CD4-positive, alpha-beta T cell treated with Interleukin-17A for 1 hour (primary cell): ENCODE data around the gene PDGFA.
"Not testable (repeated sequence)": the region's sequence is repeated elsewhere in the genome, so short reads cannot be mapped to it uniquely, and the experiment has no call there.

Source experiments
- DNase-seq: peaks from one replicate; pipeline ENCODE4 v3.0.0-alpha.2; 2020

PDGFA gene

GRCh38 chr7:519484-520390 is at the start of gene PDGFA:
PDGFA (minus strand) TSS chr7:519846; CDS start chr7:519001, 845 bp downstream.
- no peak for DNase-seq

- DNase-seq: no peak
These were observed 48.6 kb upstream of the PDGFA start for GRCh38 chr7:568031-568951.

DNA sequence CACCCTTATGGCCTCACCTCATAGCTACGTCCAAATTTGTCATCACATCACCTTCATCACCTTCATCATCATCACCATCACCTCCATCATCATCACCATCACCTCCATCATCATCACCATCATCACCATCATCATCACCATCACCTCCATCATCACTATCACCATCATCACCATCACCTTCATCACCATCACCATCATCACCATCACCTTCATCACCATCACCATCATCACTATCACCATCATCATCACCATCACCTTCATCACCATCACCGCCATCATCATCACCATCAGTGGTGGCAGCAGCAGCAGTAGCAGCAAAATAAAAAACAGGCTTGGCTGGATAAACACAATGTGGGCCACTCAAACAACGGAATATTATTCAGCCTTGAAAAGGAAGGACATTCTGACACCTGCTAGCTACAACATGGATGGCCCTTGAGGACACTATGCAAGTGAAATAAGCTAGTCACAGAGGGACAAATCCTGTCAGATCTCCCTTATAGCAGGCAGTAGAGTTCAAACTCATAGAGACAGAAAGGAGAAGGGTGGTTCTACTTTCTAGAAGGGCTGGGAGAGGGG is 47.7 kb upstream of the PDGFA start:
- no peak for DNase-seq

DNA sequence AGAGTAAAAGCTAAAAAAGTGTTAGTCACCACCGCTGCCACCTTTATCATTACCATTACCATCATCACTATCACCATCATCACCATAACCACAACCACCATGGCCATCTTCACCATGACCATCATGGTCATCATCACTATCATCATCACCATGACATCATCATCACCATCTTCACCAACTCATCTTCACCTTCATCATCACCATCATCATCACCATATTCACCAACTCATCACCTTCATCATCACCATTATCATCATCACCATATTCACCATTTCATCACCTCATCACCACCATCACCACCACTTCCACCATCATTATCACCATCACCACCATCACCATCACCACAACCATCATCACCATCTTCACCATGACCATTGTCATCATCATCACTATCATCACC is 46.5 kb upstream of the PDGFA start:
- no peak for DNase-seq

GRCh38 chr7:564176-564865 is 44.7 kb upstream of the PDGFA start:
- no peak for DNase-seq

DNA sequence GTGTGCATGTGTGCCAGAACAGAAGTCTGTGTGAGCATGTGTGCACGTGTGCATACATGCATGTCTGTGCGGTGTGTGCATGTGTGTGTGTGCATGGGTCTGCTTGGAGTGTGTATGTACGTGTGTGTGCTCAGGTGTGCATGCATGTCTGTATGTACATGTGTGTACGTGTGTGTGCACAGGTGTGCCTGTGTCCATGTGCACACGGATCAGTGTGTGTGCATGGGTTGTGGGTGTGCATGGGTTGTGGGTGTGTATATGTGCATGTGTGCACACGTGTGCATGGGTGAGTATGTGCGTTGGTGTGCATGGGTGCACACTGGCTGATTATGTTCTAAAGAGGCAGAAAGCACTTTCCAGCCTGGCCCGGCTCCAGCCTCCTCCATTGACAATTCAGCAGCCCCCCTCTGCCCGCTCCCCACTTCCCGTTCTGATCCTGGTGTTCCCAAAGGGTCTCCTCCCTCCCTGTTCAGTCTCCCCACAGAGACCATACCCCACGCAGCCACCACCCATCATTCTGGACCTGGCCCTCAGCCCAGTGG is 44.1 kb upstream of the PDGFA start:
- no peak for DNase-seq

GRCh38 chr7:562789-563628 is 43.4 kb upstream of the PDGFA start:
- no peak for DNase-seq

DNA sequence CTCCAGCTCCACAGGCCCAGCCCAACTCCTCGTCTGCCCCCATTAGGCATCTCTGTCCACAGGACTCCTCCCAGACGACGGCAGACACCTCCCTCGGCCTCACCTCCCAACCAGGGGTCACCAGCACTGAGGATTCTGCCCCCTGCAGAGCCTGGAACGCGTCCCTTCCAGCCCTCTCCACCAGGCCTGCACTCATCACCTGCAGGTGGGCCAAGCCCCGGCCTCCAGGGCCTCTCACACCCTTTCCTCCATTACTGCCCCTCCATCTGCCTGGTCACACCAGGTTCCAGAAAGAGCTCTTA is 42.7 kb upstream of the PDGFA start:
- DNase-seq: no peak

DNA sequence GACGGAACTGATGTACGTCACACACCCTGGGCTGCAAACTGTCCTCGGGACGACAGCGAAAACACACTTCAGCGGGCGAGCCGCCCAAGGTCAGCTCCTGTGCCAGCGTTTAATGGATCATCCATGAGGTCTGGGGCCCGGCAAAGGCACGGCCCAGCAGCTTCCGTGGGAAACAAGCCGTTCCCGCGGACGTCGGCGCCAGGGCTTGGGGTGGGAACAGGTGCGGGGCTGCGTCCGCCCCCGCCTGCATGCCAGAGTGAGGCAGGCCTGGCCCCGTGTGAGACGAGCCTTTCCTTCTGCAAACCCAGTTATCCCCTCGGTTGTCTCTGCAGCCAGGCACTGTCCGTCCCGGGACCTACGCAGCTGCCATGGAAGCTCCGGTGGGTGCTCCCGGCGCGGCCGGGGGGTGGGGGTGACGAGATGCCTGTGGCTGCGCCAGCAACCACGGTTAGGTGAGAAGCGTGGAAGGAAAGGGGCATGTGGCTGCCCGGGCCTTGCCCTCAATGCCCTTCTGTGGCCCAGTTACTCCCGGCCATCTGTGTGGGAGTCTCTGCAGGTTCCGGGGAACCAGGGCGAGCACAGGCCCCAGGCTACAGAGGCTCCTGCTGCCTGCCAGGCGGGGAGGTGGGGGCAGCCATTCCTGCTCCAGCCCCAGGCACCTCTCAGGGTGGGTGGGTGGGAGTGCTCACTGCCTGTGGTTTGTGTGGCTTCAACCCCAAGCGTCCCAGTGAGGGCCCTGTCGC is 42.2 kb upstream of the PDGFA start:
- DNase-seq: no peak

GRCh38 chr7:560966-561630 is 41.5 kb upstream of the PDGFA start:
- DNase-seq: no peak

DNA sequence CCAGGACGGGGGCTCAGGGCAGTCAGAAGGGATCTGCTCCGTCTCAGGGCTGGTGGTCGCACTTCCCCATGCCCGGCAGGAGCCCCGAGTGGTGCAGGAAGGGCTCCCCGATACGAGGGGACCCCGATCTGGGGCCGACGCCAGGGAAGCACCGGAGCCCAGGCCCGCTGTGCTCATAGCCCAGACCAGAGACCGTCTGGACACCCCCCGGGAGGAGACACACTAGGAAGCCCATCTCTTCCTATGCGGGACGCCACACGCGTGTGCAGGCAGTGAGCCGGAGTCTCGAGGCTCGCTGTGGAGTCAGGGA is 39.7 kb upstream of the PDGFA start:
- DNase-seq: no peak

DNA sequence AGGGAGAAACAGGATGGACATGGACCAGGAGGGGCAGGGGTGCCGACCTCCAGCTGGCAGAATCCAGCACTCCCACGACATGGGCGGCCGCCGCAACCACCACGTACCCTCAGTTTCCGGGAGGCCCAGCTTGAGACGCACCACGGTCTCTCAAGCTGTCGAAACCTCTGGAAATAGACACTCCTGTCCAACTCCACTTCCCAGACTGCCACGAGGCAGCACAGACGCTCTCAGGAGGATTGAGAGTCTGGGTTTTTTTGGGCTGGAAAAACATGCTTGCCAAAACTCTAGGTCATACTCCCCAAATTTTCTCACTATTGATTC is 37.9 kb upstream of the PDGFA start:
- DNase-seq: no peak

DNA sequence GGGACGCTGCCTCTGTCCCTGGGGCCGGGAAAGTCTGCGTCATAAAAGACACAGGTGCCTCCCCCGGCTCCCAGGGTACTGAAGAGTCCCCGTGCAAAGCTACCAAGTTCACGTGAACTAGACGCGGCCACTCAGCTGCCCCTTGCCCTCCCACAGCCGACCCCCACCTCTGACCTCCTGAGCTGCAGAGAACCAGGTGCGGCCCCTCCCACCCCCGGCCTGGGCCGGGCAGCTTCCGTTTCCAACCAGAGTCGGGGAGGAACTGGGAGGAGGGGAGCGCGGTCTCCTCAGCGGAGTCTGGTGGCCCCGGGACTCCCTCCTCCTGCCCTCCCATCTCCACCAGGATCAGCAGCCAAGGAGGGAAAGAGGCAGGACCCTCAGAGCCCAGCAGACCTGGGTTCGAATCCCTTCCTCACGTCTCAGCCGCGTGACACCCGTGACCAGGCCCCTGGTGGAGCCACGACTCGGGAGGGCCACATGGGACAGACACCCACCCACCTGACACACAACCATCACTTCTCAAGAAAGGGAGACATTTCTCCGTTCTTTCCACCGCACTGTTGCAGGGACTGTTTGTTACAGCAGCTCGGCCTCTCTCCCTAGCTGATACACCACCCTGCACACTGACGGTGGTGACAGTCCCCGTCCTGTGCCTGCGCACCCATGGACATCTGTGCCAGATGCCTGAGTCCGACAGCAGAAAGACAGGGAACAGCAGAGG is 37.4 kb upstream of the PDGFA start:
- no peak for DNase-seq

DNA sequence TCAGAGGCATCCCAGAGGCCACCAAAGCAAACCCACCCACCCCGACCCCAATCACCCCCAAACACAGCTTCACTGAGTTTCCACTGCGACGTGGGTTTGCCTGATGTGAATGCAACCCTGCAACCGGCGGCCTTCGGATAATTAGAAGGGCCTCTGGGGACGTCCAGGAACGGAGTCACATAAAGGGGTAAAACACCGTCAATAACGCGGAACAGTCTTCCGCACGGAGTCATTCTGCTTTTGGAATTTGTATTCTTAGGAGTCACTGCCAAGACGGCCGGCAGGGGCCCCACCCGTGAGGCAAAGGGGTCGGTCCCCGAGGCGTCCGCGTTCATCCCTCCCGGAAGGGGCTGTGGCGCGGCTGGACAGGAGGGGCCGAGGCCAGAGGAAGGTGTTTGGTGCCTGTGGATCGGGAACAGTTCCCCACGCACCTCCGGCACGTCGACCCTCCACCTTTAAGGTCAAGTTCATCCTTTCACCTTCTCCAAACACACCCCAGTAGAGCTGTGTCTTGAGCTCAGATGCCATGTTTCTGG is 36.7 kb upstream of the PDGFA start:
- DNase-seq: no peak

- no peak for DNase-seq
These were observed 36.0 kb upstream of the PDGFA start for GRCh38 chr7:555551-556160.

DNA sequence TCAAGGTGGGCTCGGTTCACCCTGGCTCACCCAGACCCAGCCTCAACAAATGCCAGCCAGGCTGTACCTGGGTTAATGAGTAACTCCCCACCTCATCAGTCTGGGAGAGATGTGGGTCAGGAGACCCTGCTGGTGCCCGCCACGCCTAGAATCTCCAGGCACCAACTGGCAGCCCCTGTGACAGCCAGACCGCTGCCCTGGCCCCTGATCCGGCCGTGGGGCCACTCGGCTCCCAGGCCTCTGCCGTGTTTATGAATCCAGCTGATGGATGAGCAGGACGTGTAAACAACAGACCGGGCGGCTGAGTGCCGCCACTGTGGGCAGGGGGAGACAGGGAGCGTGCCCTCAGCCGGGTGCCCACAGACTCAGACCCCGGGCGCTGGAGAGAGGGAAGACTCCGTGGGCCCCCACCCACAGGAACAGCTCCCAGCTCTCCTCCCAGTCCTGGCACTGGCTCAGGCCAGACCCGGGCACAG is 34.0 kb upstream of the PDGFA start:
- DNase-seq: no peak

DNA sequence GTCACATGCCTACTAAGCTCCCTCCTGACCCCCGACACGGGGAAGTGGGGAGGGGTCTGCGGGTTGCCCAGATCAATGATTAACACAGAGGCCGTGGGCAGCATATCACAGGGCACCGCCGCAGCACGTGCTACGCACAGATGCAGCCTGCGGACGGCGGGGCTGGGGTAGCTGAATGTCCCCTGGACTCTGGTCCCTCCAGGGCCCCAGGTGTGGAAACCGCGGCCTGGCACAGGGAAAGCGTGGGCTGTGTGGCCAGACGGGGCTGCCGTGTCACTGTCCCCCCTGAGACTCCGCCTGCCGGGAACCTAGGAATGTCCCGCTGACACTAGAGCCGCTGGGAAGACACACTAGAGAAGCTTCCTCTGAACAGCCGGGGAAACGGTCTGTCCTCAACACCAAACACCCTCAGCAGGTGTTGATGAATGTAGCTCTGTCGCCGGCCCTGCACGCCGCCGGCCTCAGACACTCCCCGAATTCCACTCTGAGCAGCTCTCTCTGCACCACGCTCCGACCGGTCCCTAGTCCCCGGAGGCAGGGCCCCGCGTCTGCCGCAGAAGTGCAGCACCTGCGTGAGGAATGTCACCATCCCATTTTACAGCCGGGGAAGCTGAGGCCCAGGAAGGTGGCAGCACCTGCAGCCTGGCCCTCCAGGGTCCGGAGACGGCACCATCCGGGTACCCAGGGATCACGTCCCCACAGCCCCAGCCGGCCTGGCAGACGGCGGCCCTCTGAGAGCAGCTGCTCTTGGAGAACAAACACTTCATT is 33.4 kb upstream of the PDGFA start:
- no peak for DNase-seq

GRCh38 chr7:552151-552867 is 32.7 kb upstream of the PDGFA start:
- not testable (repeated sequence) for DNase-seq
